ENCODE results near the gene FUS. TPM values are rescaled to one million over a fixed set of nuclear protein-coding genes. Genes with fewer than 3 reads are reported as not detected.

Gene FUS
- total RNA-seq, 1 experiment from 2014 or later: 1,264 TPM

DNA sequence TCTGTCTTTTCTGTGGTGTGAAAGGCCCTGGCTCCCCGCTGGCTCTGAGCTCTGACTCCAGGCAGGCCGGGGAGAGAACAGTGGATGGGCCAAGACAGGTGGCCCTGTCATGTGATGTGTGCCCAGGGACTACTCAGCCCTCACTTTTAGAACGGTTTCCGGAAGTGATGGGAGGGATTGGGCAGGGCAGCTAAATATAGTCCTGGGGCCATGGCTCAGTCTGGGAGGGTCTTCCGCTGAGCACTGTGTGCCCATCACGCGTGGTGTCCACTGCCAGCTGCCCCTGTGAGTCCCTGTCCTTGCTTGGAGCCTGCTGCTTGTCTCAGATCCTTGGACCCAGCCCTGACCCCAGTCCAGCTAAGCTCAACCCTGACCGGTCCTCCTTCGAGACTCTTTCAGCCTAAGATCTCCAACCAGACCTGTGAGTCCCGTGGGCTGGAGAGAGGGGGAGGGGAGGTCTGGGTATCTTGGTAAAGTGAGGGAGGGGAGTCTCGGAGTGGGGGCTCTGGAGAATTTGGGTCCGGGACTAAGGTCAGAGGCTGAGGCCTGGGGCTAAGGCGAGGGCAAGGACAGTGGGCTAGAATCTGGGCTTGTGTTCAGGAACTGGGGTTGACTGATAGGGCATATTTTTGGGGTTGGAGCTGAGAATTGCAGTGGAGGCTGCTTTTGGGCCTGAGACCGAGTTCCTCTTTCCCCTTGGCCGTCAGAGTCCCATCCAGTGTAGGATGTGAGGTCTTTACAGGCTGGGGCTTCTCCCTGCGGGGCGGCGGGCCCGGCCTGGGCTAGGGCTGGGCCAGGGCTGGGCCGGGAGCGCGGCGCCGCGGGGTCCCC is 34.2 kb downstream of the FUS start, which contains the start of gene TRIM72:
Gene TRIM72 (plus strand): TSS at position 243 of the 831 bp plus-strand sequence. CDS start 620 bp downstream, outside the sequence.
- intact Hi-C loops (cut with micrococcal nuclease; ENCODE audit: unreplicated experiment): no loop called here

DNA sequence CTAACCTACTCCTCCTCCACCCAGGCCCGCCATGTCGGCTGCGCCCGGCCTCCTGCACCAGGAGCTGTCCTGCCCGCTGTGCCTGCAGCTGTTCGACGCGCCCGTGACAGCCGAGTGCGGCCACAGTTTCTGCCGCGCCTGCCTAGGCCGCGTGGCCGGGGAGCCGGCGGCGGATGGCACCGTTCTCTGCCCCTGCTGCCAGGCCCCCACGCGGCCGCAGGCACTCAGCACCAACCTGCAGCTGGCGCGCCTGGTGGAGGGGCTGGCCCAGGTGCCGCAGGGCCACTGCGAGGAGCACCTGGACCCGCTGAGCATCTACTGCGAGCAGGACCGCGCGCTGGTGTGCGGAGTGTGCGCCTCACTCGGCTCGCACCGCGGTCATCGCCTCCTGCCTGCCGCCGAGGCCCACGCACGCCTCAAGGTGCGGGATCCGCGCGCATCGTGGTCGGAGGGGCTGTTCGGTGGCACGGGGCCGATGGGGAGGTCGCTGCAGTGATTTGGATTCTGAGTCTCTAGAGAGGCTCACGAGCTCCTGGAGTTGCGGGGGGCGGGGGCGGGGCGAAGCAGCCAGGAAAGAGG is 34.9 kb downstream of the FUS start:
- no peaks in the 10 kb centered on the region for H3K36me3 ChIP-seq (ENCODE audit: insufficient read depth, low read length, poor library complexity, severe bottlenecking)
- BruUV-seq (replicated peaks): no TSS peak
- H3K9me3 ChIP-seq (ENCODE audit: low read depth, low read length, poor library complexity, severe bottlenecking): no peaks in the 10 kb centered on the region
- no peak overlapping the region for H3K27ac ChIP-seq (ENCODE audit: low read depth, low read length, poor library complexity, severe bottlenecking)
- ChIA-PET POLR2A (ENCODE audit: low non-redundant PET) (interaction anchor here (0.5 kb wide), 1 partner anchor 29 kb away, joined by 7 read pairs; no protein-coding TSS in a partner anchor), CTCF (interaction anchor here (0.6 kb wide), 1 partner anchor 53 kb away, joined by 3 read pairs; no protein-coding TSS in a partner anchor)
- TF ChIP-seq EZH2 (IDR thresholded peaks at IDR 0.05; ENCODE audit: borderline replicate concordance, low read depth, low read length, poor library complexity, severe bottlenecking): no peak
- TF ChIP-seq, protein P1, sequence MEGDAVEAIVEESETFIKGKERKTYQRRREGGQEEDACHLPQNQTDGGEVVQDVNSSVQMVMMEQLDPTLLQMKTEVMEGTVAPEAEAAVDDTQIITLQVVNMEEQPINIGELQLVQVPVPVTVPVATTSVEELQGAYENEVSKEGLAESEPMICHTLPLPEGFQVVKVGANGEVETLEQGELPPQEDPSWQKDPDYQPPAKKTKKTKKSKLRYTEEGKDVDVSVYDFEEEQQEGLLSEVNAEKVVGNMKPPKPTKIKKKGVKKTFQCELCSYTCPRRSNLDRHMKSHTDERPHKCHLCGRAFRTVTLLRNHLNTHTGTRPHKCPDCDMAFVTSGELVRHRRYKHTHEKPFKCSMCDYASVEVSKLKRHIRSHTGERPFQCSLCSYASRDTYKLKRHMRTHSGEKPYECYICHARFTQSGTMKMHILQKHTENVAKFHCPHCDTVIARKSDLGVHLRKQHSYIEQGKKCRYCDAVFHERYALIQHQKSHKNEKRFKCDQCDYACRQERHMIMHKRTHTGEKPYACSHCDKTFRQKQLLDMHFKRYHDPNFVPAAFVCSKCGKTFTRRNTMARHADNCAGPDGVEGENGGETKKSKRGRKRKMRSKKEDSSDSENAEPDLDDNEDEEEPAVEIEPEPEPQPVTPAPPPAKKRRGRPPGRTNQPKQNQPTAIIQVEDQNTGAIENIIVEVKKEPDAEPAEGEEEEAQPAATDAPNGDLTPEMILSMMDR (conservative IDR thresholded peaks at IDR 0.05; ENCODE audit: low read depth, low read length): no peak
- peak overlapping the region; percentile 41 for H3K4me3 ChIP-seq (ENCODE audit: low read depth, low read length, poor library complexity, severe bottlenecking)
- no peak for DNase-seq (ENCODE audit: low spot score)
- H3K27me3 ChIP-seq (replicated peaks; ENCODE audit: insufficient read depth, low read depth, low read length, poor library complexity): peaks cover 48% of the 10 kb centered on the region
- intact Hi-C loops (cut with micrococcal nuclease; ENCODE audit: unreplicated experiment): no loop called here
- peaks cover 15% of the 10 kb centered on the region for H3K4me1 ChIP-seq (ENCODE audit: insufficient read depth, low read length, poor library complexity, severe bottlenecking)

More for the DNA sequence above, 34.2 kb downstream of the FUS start, which contains the start of gene TRIM72:
- H3K27me3 ChIP-seq (replicated peaks; ENCODE audit: insufficient read depth, low read depth, low read length, poor library complexity): peaks cover 48% of the 10 kb centered on the region
- H3K27ac ChIP-seq (ENCODE audit: low read depth, low read length, poor library complexity, severe bottlenecking): no peak within 1 kb of the TSS
- POLR2A ChIA-PET (ENCODE audit: low non-redundant PET): no interaction called here
- TF ChIP-seq, protein P1 (conservative IDR thresholded peaks at IDR 0.05; ENCODE audit: low read depth, low read length): no peak
- TF ChIP-seq EZH2 (IDR thresholded peaks at IDR 0.05; ENCODE audit: borderline replicate concordance, low read depth, low read length, poor library complexity, severe bottlenecking): no peak
- no peak for DNase-seq (ENCODE audit: low spot score)
- CTCF ChIA-PET: no interaction called here
- H3K4me3 ChIP-seq (ENCODE audit: low read depth, low read length, poor library complexity, severe bottlenecking): peak within 1 kb of the TSS; percentile 41
- no peaks in the 10 kb centered on the region for H3K36me3 ChIP-seq (ENCODE audit: insufficient read depth, low read length, poor library complexity, severe bottlenecking)
- peaks cover 15% of the 10 kb centered on the region for H3K4me1 ChIP-seq (ENCODE audit: insufficient read depth, low read length, poor library complexity, severe bottlenecking)
- H3K9me3 ChIP-seq (ENCODE audit: low read depth, low read length, poor library complexity, severe bottlenecking): no peaks in the 10 kb centered on the region
- BruUV-seq (replicated peaks): no TSS peak

DNA sequence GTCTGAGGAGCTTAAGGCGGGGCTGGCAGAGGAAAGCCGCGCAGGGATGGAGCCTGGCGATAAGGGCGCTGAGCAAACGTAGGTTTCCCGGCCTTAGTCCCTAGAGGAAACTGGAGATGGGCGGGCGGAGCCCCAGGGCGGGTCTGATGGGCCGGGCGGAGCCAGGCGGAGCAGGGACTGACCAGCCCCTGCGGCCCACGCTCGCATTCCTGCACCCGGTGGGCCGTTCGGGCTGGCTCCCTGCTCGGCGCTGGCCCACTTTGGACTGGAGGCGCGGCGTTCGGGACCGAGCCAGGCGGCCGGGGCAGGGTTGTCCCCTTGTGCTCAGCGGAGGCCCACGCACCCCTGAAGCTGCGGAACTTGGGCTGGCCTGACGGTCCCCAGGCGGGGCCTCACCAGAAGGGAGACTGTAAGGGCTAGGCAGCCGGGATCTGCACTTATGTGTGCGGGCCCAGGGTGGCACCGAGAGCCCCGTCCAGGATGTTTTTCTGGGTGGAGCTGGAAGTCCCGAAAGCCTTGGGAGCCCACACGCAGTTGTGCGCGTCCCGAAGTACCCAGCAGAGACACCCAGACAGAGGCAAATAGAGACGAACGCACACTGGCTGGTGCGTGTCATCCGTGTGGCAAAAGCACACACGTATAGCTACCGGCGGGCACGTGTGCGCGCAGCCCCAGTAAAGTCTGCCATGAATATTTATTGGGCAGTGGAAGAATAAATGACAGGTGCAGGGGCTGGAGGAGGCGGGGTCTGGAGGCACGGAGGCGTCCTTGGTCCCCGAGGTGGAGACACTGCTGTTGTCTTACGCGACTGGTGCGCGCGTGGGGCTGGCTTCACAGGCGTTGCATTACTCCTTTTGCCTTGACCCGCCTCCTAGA is 35.6 kb downstream of the FUS start:
- peak; percentile 68 for TF ChIP-seq EZH2 (IDR thresholded peaks at IDR 0.05; ENCODE audit: borderline replicate concordance, low read depth, low read length, poor library complexity, severe bottlenecking)
- TF ChIP-seq, protein P1 (conservative IDR thresholded peaks at IDR 0.05; ENCODE audit: low read depth, low read length): no peak
- ChIA-PET POLR2A (ENCODE audit: low non-redundant PET) (interaction anchor here (0.5 kb wide), 1 partner anchor 29 kb away, joined by 7 read pairs; no protein-coding TSS in a partner anchor), CTCF (interaction anchor here (0.6 kb wide), 2 partner anchors 10 to 54 kb away, joined by 3 read pairs; no protein-coding TSS in a partner anchor)
- peak overlapping the region; percentile 41 for H3K4me3 ChIP-seq (ENCODE audit: low read depth, low read length, poor library complexity, severe bottlenecking)
- peaks cover 48% of the 10 kb centered on the region for H3K27me3 ChIP-seq (replicated peaks; ENCODE audit: insufficient read depth, low read depth, low read length, poor library complexity)
- intact Hi-C loops (cut with micrococcal nuclease; ENCODE audit: unreplicated experiment): no loop called here
- no peak overlapping the region for H3K27ac ChIP-seq (ENCODE audit: low read depth, low read length, poor library complexity, severe bottlenecking)
- H3K4me1 ChIP-seq (ENCODE audit: insufficient read depth, low read length, poor library complexity, severe bottlenecking): peaks cover 15% of the 10 kb centered on the region
- BruUV-seq (replicated peaks): no TSS peak
- H3K9me3 ChIP-seq (ENCODE audit: low read depth, low read length, poor library complexity, severe bottlenecking): no peaks in the 10 kb centered on the region
- DNase-seq (ENCODE audit: low spot score): peak; percentile 55
- H3K36me3 ChIP-seq (ENCODE audit: insufficient read depth, low read length, poor library complexity, severe bottlenecking): no peaks in the 10 kb centered on the region

Data from A673 (cell line).